GM23338 (cell line): Measurements from ENCODE around the gene G6PC2. TPM values are rescaled to one million over a fixed set of nuclear protein-coding genes. Genes with fewer than 3 reads are reported as not detected.
A peak's percentile ranks its signal among the peaks of the same experiment; 100 is the strongest.

ENCODE experiments used
- ATAC-seq: fragments of 200-7000 bp; cut with Tn5 transposase; 3 replicates; pipeline ENCODE4 v1.9.1; 2020
- DNase-seq: peaks from one replicate; pipeline ENCODE4 v3.0.0-alpha.2; 2015; ENCODE audit warnings: low spot score
- H2AFZ ChIP-seq: fragments of 200-600 bp; sonication (generic); 2 replicates; pipeline ENCODE4 v1.8.0; 2016; ENCODE audit warnings: antibody characterized with exemption, mild to moderate bottlenecking, moderate library complexity
- H3F3A ChIP-seq: fragments of 200-600 bp; sonication (generic); replicated peaks from 2 replicates; pipeline ENCODE4 v1.8.0; 2017; ENCODE audit warnings: antibody characterized with exemption, mixed run types, low read depth
- H3K27ac ChIP-seq: fragments of 200-600 bp; sonication (generic); 2 replicates; pipeline ENCODE4 v1.6.1; 2016; ENCODE audit warnings: low read depth
- H3K27me3 ChIP-seq: fragments of 200-600 bp; sonication (generic); 2 replicates; pipeline ENCODE4 v1.8.0; 2016; ENCODE audit warnings: mild to moderate bottlenecking, mixed run types, moderate library complexity; ENCODE audit not compliant: insufficient read depth
- H3K36me3 ChIP-seq: fragments of 200-600 bp; sonication (generic); 2 replicates; pipeline ENCODE4 v1.8.0; 2016; ENCODE audit warnings: mild to moderate bottlenecking; ENCODE audit not compliant: insufficient read depth
- H3K4me1 ChIP-seq: fragments of 200-600 bp; sonication (generic); 2 replicates; pipeline ENCODE4 v1.8.0; 2016; ENCODE audit warnings: mild to moderate bottlenecking, moderate library complexity; ENCODE audit not compliant: insufficient read depth
- H3K4me2 ChIP-seq: fragments of 200-600 bp; sonication (generic); 2 replicates; pipeline ENCODE4 v1.7.1; 2017; ENCODE audit warnings: mixed run types
- H3K4me3 ChIP-seq: fragments of 200-600 bp; sonication (generic); 2 replicates; pipeline ENCODE4 v1.6.1; 2016; ENCODE audit warnings: mixed run types
- H3K79me2 ChIP-seq: fragments of 200-600 bp; sonication (generic); replicated peaks from 2 replicates; pipeline ENCODE4 v1.8.0; 2017; ENCODE audit warnings: mild to moderate bottlenecking; ENCODE audit not compliant: insufficient read depth
- H3K9me2 ChIP-seq: fragments of 200-600 bp; sonication (generic); 2 replicates; pipeline ENCODE4 v1.8.0; 2017; ENCODE audit not compliant: insufficient read depth
- H4K20me1 ChIP-seq: fragments of 200-600 bp; sonication (generic); replicated peaks from 2 replicates; pipeline ENCODE4 v1.8.0; 2017; ENCODE audit warnings: mild to moderate bottlenecking; ENCODE audit not compliant: insufficient read depth
- H3K27ac Mint-ChIP-seq: 2 replicates; pipeline ENCODE4 v1.8.0; 2020; ENCODE audit warnings: inconsistent platforms, mild to moderate bottlenecking, moderate library complexity, mixed read lengths
- H3K27me3 Mint-ChIP-seq: 3 replicates; pipeline ENCODE4 v1.8.0; 2022; ENCODE audit warnings: low read depth, mild to moderate bottlenecking, moderate library complexity, mixed read lengths, inconsistent platforms; ENCODE audit not compliant: insufficient read depth, poor library complexity
- H3K36me3 Mint-ChIP-seq: 3 replicates; pipeline ENCODE4 v1.8.0; 2021; ENCODE audit warnings: low read depth, mild to moderate bottlenecking, inconsistent platforms, moderate library complexity, mixed read lengths
- H3K4me1 Mint-ChIP-seq: 3 replicates; pipeline ENCODE4 v1.8.0; 2020; ENCODE audit warnings: mild to moderate bottlenecking, inconsistent platforms, mixed read lengths
- H3K4me3 Mint-ChIP-seq: 3 replicates; pipeline ENCODE4 v1.8.0; 2021; ENCODE audit warnings: moderate library complexity, mild to moderate bottlenecking, inconsistent platforms, mixed read lengths
- H3K9me3 Mint-ChIP-seq: 3 replicates; pipeline ENCODE4 v1.8.0; 2020; ENCODE audit warnings: moderate library complexity, mild to moderate bottlenecking, inconsistent platforms, mixed read lengths
- CREB1 ChIP-seq: fragments of 250-450 bp; sonication (Bioruptor Pico); IDR thresholded peaks from 2 replicates; pipeline ENCODE4 v1.5.0; 2020; ENCODE audit warnings: low read depth, mild to moderate bottlenecking, moderate library complexity
- JUNB ChIP-seq: IDR thresholded peaks from one replicate; pipeline ENCODE4 v1.6.1; 2016; ENCODE audit warnings: antibody characterized with exemption; ENCODE audit not compliant: unreplicated experiment
- NANOG ChIP-seq: IDR thresholded peaks from 2 replicates; pipeline ENCODE4 v1.6.1; 2016; ENCODE audit warnings: antibody characterized with exemption, borderline replicate concordance
- POLR2AphosphoS5 ChIP-seq: IDR thresholded peaks from 2 replicates; pipeline ENCODE4 v1.6.1; 2016; ENCODE audit warnings: antibody characterized with exemption, low read depth
- STAT1 ChIP-seq: IDR thresholded peaks from one replicate; pipeline ENCODE4 v1.6.1; 2016; ENCODE audit warnings: antibody characterized with exemption; ENCODE audit not compliant: unreplicated experiment
- ZNF331 ChIP-seq: fragments of 250-450 bp; sonication (Bioruptor Pico); IDR thresholded peaks from 2 replicates; pipeline ENCODE4 v1.5.0; 2020; ENCODE audit warnings: low read depth, mild to moderate bottlenecking, moderate library complexity
- polyA plus RNA-seq: library from polyadenylated mRNA; unstranded; fragments of >200 nt; fragmentation: Nextera tagmentation; extraction: Ambion mirVana; gene quantifications from 2 replicates; pipeline ENCODE4 v1.2.1, GENCODE V29; 2016
- total RNA-seq: library from RNA; depleted of rRNA; stranded (reverse); fragments of >200 nt; shearing (Covaris generic); gene quantifications from 2 replicates; pipeline ENCODE4 v1.2.3, GENCODE V29; 2014
- TF ChIP-seq, protein P1 (sequence below): IDR thresholded peaks from 2 replicates; pipeline ENCODE4 v1.6.1; 2016; ENCODE audit warnings: antibody characterized with exemption
- TF ChIP-seq, protein P2 (sequence below), 2 experiments: fragments of 200-600 bp in 1 of 2; sonication (generic) in 1 of 2; conservative IDR thresholded peaks; 2 replicates each; pipeline versions ENCODE4 v1.5.1 to v1.6.1; 2016 to 2017; ENCODE audit warnings: antibody characterized with exemption in 2 of 2, low read depth in 2 of 2, mild to moderate bottlenecking in 2 of 2, moderate library complexity in 1 of 2

G6PC2 gene
- total and polyA plus RNA-seq, 2 experiments from 2014 or later: not detected

DNA sequence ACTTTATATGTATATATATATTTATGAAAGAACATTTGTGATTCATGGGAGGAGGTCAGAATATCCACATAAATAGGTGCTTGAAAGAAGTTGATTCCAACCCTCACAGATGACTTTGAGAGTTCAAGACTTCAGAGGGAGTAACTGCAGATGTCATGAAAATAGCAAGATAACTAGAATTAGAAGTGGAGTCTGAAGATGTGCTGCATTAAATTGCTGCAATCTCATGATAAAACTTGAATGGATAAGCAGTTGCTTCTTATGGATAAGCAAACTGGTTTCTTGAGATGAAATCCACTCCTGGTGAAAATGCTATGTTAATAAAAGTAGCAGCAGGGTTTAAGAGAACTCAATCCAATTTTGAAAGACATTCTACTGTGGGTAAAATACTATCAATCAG, 40.2 kb downstream of the G6PC2 start (continued):
- TF ChIP-seq, protein P1, sequence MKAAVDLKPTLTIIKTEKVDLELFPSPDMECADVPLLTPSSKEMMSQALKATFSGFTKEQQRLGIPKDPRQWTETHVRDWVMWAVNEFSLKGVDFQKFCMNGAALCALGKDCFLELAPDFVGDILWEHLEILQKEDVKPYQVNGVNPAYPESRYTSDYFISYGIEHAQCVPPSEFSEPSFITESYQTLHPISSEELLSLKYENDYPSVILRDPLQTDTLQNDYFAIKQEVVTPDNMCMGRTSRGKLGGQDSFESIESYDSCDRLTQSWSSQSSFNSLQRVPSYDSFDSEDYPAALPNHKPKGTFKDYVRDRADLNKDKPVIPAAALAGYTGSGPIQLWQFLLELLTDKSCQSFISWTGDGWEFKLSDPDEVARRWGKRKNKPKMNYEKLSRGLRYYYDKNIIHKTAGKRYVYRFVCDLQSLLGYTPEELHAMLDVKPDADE: no peak

DNA sequence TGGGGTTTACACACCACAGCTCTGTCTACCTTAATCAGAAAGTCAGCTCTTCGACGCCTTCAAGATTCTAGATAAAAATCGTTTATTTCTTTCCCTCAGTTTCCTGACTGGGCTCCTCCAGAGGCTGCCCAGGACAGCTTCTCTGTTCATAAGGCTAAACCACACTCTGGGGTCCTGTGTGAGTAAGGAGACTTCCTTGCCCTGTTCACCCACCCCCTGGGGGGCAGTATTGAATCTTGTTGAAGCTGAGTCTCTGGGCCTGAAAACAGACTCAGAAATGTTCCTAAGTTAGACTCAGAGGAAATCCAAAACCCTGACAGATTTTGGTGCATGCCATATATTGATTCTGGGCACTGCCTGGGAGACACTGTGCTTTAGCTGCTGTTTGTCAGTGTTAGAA, 43.0 kb downstream of the G6PC2 start:
- peaks cover 2% of the 10 kb centered on the region; the same call in 1 of the 3 replicates for H3K4me1 Mint-ChIP-seq
- no peaks in the 10 kb centered on the region for H3K27me3 Mint-ChIP-seq
- peak; percentile 62 for DNase-seq
- no peak overlapping the region for H3K27ac ChIP-seq
- no peaks in the 10 kb centered on the region for H3K27me3 ChIP-seq
- no peaks in the 10 kb centered on the region for H3K36me3 ChIP-seq
- no peaks in the 10 kb centered on the region for H3K9me2 ChIP-seq
- H2AFZ ChIP-seq: no peak overlapping the region
- peak; percentile 78 for ATAC-seq
- H3K4me1 ChIP-seq: no peaks in the 10 kb centered on the region
- no peak overlapping the region for H3K27ac Mint-ChIP-seq
- H3K4me3 Mint-ChIP-seq: no peak overlapping the region
- no peaks in the 10 kb centered on the region for H4K20me1 ChIP-seq
- peaks cover 3% of the 10 kb centered on the region; the same call in 1 of the 3 replicates for H3K9me3 Mint-ChIP-seq
- H3K4me3 ChIP-seq: no peak overlapping the region
- H3K79me2 ChIP-seq: no peaks in the 10 kb centered on the region
- H3K4me2 ChIP-seq: no peak overlapping the region
- H3F3A ChIP-seq: no peaks in the 10 kb centered on the region
- no peaks in the 10 kb centered on the region for H3K36me3 Mint-ChIP-seq
- no peak for TF ChIP-seq JUNB
- TF ChIP-seq ZNF331: no peak
- no peak for TF ChIP-seq POLR2AphosphoS5
- TF ChIP-seq CREB1 (CRISPR knock-in tag): no peak
- no peak for TF ChIP-seq NANOG
- TF ChIP-seq STAT1: no peak
- TF ChIP-seq, protein P2, sequence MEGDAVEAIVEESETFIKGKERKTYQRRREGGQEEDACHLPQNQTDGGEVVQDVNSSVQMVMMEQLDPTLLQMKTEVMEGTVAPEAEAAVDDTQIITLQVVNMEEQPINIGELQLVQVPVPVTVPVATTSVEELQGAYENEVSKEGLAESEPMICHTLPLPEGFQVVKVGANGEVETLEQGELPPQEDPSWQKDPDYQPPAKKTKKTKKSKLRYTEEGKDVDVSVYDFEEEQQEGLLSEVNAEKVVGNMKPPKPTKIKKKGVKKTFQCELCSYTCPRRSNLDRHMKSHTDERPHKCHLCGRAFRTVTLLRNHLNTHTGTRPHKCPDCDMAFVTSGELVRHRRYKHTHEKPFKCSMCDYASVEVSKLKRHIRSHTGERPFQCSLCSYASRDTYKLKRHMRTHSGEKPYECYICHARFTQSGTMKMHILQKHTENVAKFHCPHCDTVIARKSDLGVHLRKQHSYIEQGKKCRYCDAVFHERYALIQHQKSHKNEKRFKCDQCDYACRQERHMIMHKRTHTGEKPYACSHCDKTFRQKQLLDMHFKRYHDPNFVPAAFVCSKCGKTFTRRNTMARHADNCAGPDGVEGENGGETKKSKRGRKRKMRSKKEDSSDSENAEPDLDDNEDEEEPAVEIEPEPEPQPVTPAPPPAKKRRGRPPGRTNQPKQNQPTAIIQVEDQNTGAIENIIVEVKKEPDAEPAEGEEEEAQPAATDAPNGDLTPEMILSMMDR (conservative IDR thresholded peaks at IDR 0.05; ENCODE audit: low read depth in 2 of 2): peak; percentile 28 to 47; a peak in 2 of 4 replicates

DNA sequence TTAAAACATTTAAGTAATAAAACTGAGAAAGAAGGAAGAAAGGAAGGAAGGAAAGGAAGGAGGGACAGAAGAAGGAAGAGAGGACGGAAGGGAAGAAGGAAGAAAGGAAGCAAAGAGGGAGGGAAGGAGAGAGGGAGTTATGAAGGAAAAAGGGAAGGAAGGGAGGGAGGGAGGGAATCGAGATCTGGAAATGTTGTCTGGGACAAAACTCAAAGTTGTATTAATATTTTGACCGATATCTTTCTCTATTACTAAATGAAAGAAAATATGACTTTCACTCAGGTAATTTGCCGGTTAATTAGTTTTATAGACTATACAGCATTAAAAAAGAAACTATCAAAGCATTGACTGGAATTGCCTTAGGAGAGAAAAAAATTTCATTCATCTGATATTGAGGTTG, 44.4 kb downstream of the G6PC2 start:
- H2AFZ ChIP-seq: no peak overlapping the region
- DNase-seq (no peak), ATAC-seq (no peak)
- peaks cover 3% of the 10 kb centered on the region; the same call in 1 of the 3 replicates for H3K9me3 Mint-ChIP-seq
- H3K36me3 ChIP-seq: no peaks in the 10 kb centered on the region
- H3K4me3 ChIP-seq: no peak overlapping the region
- no peaks in the 10 kb centered on the region for H3K4me1 ChIP-seq
- no peak overlapping the region for H3K4me2 ChIP-seq
- no peak overlapping the region for H3K27ac ChIP-seq
- no peak for TF ChIP-seq JUNB
- H3K4me1 Mint-ChIP-seq: peaks cover 2% of the 10 kb centered on the region; the same call in 1 of the 3 replicates
- no peaks in the 10 kb centered on the region for H4K20me1 ChIP-seq
- no peaks in the 10 kb centered on the region for H3K27me3 ChIP-seq
- H3K27ac Mint-ChIP-seq: no peak overlapping the region
- H3K36me3 Mint-ChIP-seq: no peaks in the 10 kb centered on the region
- no peaks in the 10 kb centered on the region for H3K79me2 ChIP-seq
- no peaks in the 10 kb centered on the region for H3K27me3 Mint-ChIP-seq
- no peak overlapping the region for H3K4me3 Mint-ChIP-seq
- H3K9me2 ChIP-seq: no peaks in the 10 kb centered on the region
- H3F3A ChIP-seq: no peaks in the 10 kb centered on the region
